HG03108 (cell line): Measurements from ENCODE around the gene TPSAB1.
"Not testable (repeated sequence)": the region's sequence is repeated elsewhere in the genome, so short reads cannot be mapped to it uniquely, and the experiment has no call there.

Experiments
- ATAC-seq: cut with Tn5 transposase; IDR thresholded peaks from one replicate; pipeline ENCODE4 v1.9.1; 2021; ENCODE audit warnings: moderate library complexity; ENCODE audit not compliant: unreplicated experiment

Gene TPSAB1

GRCh38 chr16:1223355-1224214 is 16.9 kb upstream of the TPSAB1 start:
- ATAC-seq: no peak

DNA sequence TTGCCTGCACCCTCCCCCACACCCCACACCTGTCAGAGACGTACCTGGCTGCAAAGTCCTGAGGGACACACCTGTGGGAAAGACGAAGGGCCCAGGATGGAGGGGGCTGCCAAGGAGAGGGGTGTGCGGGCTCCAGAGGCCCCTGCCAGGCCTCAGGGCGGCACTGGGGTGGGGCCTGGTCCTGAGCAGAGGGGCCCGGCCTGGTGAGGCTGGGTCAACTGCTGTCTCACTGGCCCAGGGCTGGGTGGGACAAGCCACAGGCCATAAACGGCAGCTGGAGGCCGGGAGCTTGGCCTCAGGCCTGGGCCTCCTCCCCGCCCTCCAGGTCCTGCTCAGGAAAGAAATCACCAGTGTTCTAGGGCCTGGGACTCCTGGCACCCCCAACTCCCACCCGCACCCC is 15.9 kb upstream of the TPSAB1 start:
- no peak for ATAC-seq

- no peak for ATAC-seq
Observed at GRCh38 chr16:1225051-1225451, 15.5 kb upstream of the TPSAB1 start, which contains the start of gene TPSG1. TPSG1 (minus strand) TSS chr16:1225268; CDS start chr16:1225252, 16 bp downstream.

GRCh38 chr16:1225728-1226311 is 14.7 kb upstream of the TPSAB1 start:
- not testable (repeated sequence) for ATAC-seq

- ATAC-seq: not testable (repeated sequence)
Observed at GRCh38 chr16:1226692-1227091, 13.8 kb upstream of the TPSAB1 start.

GRCh38 chr16:1228227-1228626 is 12.3 kb upstream of the TPSAB1 start:
- ATAC-seq: not testable (repeated sequence)

GRCh38 chr16:1229476-1229875 is 11.0 kb upstream of the TPSAB1 start:
- ATAC-seq: not testable (repeated sequence)

- ATAC-seq: not testable (repeated sequence)
Observed at GRCh38 chr16:1230084-1230470, 10.4 kb upstream of the TPSAB1 start, which contains the start of gene TPSB2. TPSB2 (minus strand) TSS chr16:1230184; CDS start chr16:1229951, 233 bp downstream.

GRCh38 chr16:1230471-1231212 is 9.9 kb upstream of the TPSAB1 start:
- ATAC-seq: not testable (repeated sequence)

GRCh38 chr16:1231301-1231700 is 9.2 kb upstream of the TPSAB1 start:
- not testable (repeated sequence) for ATAC-seq

- not testable (repeated sequence) for ATAC-seq
Observed at GRCh38 chr16:1232049-1232748, 8.3 kb upstream of the TPSAB1 start.

DNA sequence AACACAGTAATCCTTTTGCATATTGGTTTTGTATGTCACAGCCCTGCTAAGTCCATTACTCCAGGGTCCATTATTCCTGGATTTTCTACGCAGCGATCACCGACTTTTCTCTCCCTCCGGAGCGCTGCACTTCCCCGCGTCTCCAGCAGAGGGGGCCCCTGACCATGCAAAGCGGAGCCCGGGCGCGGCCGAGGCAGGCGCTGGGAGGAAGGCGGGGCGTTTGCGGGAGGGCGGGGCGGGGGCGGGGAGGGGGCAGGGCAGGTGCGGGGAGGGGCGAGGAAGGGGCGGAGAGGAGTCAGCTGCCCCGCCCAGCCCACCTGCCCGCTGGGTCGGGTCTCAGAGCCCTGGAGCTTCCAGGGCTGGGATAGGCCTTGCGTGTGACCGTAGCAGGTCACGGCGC is 3.8 kb upstream of the TPSAB1 start:
- ATAC-seq: not testable (repeated sequence)

GRCh38 chr16:1237990-1238389 is 2.5 kb upstream of the TPSAB1 start:
- no peak for ATAC-seq

- not testable (repeated sequence) for ATAC-seq
Observed at GRCh38 chr16:1238909-1239308, 1.6 kb upstream of the TPSAB1 start.

DNA sequence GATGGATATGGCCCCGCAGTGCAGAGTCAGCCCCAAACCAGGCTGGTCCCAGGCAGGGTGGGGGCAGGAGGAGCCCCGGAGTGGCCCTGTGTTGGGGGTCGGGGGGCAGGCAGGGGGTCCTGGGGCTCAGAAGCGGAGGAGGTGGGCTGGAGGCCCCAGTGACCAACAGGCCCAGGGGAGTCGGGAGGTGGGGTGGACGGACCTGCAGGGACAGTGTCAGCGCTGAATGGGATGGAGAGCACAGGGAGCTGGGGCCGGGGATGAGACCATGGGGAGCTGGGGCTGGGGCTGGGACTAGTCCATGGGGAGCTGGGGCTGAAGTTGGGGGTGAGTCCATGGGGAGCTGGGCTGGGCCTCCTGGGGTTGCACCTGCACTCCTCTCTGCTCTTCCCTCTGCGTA is 930 bp upstream of the TPSAB1 start:
- not testable (repeated sequence) for ATAC-seq

- ATAC-seq: not testable (repeated sequence)
Observed at GRCh38 chr16:1241081-1241480, 576 bp downstream of the TPSAB1 start.

- ATAC-seq: not testable (repeated sequence)
Observed at GRCh38 chr16:1243363-1243762, 2.9 kb downstream of the TPSAB1 start.

DNA sequence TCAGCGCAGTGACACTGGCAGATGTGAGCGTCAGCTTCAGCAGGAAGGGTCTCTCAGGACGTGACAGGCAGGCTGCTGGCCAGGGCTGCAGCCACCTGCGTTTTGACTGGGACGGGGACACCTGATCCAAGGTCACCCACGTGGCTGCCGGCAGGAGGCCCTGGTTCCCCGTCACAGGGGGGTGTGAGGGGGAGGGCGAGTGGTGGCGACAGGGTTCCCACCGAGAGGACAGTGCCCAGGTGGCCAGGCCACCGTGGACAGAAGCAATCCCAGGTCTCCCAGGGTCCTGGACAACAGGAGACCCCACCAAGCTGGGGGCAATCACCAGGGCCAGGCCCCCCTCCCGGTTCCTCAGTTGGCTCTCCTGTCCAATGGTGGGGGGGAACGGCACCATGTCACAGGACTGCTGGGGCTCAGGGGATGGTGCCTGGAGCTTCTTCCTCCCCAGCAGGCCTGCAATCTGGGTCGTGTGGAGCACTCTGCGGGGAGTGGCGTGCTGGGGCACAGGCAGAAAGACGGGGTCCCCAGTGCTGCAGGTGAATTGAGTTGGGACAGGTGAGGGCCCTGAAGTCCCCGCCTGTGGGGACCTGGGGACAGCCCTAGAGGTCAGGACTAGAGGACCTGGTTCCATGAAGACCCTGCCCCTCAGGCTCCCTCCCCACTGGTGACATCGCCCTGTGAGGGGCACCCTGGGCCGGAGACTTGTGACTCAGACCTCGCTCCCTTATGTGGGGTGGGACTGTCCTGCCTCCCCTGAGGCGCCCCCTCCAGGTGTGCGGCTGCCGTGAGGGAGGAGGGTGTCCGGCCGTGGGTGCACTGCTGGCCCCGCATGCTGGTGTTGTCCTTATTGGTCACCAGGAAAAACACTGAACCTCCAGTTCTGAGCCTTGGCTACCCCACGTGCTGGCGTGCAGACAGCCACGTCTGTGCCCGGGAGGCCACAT is 3.7 kb downstream of the TPSAB1 start:
- not testable (repeated sequence) for ATAC-seq

DNA sequence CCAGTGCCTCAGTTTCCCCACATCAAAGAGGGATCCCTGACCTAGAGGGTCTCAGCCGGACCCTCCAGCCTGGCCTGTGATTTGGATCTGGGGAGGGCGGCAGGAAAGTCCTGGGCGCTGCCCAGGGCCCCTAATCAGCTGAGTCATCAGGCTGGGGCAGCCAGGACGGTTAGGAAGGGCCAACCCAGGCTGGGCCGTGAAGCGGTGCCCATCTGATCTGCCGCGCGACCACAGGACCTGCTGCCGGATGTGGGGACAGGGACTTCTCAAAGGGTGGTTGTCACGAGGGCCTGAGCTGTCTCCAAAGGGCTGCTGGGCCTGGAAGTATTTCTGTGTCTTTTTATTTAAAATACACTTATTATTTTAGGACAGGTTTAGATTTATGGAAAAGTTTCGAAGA is 4.4 kb downstream of the TPSAB1 start:
- ATAC-seq: no peak
